ENCODE measurements around the gene AXIN1.

AXIN1 gene

DNA sequence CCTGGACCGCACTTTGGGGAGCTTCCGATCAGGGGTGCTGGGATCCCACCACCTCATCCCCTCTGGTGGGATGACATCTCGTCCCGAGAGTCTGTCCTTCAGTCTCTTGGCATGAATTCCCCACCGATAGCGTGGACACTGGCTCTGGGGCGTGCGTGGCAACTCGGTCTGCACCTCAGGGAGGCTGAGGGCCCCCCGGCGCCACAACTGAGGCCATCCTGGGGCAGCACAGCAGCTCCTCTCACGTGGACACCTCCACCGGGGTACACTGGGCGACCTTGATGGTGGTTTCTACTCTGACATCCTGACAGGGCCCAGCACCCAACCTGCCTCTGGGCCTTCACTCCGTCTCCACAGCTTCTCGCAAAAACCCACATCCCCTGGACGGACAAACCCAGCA, 61.0 kb downstream of the AXIN1 start:
- no peak for DNase-seq

DNA sequence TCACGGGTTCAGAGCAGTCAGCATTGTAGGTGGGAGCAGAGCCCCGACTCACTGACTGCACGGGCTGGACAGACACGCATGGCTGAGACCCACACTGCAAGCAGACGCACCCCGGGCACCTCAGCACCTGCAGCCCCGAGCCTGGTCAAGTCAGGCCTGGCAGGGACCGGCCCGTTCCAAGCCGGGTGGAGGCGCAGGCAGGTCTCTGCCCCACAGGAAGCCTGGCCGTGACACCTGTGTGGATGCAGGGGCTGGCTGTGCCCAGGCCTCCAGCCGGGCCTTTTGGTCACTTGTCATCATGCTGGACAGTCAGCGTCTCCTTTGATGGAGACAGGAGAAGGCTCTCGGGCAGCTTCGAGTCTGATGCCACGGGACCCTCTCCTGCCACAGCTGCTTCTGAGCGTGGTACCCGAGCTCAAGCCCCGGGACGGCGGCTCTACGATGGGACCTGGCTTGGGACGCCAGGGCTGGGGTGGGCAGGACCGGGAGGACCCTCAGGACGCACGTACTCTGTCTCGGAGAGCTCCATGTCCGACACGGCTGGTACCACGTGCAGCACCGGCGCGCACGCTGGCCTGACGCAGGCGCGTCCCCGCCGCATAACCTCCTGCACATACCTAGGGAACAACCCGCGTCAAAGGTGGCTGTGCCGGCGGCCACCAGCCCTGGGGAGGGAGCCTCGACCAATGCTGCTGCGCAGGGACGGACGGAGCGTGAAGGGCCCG, 61.7 kb downstream of the AXIN1 start:
- DNase-seq = no peak
- in situ Hi-C loops (cut with MboI; ENCODE audit: low pct_unique_long_range_greater_than_20kb, low sequenced_read_pairs) = no loop called here

More for the DNA sequence above, 61.0 kb downstream of the AXIN1 start:
- in situ Hi-C loops (cut with MboI; ENCODE audit: low pct_unique_long_range_greater_than_20kb, low sequenced_read_pairs) = no loop called here

DNA sequence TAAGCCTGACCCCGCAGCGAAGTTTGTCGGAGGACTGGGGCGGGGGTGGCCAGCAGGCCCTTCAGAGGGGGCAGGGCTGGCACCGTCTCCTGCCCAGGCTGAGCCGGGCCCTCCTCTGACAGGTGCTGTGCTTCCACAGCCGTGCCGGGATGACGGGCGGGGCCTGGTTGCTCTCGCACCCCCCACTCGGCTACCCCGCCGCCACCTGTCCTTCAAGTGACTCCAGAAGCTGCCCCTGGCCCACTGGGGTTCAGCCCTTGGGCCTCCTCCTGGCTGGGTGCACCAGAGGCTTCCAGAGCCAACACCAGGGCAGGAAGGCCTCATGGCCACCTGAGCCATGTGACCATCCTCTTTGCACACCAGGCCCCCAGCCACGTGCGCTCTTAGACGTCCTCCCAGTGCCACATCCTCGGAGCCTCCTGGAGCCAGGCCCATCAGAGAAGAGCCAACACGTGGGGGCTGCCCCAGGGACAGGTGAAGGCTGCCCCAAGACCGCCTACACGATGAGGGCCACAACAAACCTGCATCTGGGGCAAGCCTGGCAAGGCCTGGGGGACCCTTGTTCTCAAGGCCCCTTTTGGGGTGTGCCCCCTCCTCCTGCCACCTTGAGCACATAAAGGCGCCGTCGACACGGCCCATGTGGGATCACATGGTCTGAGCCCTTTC, 62.4 kb downstream of the AXIN1 start:
- in situ Hi-C loops (cut with MboI; ENCODE audit: low pct_unique_long_range_greater_than_20kb, low sequenced_read_pairs) = no loop called here
- DNase-seq = no peak

DNA sequence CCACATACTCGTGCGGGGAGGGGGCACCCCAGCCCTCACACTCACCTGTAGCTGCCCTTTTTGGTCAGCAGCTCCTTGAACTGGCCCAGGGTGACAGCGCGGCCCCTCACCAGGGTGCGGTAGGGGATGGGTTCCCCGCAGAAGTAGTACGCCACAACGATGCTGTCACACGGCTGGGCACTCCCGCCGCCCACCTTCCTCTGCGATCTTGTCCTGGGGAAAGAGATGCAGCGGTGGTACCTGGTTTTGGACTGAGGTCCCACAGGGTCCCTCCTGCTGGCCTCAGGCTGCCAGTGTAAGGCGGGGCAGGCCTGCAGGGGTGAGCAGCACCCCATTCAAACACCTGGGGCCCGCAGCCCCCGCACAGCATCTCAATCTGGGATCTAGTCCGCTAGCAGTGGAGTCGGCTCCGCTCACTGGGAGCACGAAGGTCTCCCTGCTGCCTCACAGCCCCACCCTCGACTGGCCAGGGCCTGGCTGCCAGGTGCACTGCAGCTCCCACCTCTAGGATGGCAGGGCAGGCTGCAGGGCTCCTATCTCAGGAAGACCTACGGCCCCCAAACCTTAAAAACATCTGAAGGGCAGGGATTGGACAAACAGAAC, 63.0 kb downstream of the AXIN1 start:
- DNase-seq = no peak
- in situ Hi-C loops (cut with MboI; ENCODE audit: low pct_unique_long_range_greater_than_20kb, low sequenced_read_pairs) = no loop called here

DNA sequence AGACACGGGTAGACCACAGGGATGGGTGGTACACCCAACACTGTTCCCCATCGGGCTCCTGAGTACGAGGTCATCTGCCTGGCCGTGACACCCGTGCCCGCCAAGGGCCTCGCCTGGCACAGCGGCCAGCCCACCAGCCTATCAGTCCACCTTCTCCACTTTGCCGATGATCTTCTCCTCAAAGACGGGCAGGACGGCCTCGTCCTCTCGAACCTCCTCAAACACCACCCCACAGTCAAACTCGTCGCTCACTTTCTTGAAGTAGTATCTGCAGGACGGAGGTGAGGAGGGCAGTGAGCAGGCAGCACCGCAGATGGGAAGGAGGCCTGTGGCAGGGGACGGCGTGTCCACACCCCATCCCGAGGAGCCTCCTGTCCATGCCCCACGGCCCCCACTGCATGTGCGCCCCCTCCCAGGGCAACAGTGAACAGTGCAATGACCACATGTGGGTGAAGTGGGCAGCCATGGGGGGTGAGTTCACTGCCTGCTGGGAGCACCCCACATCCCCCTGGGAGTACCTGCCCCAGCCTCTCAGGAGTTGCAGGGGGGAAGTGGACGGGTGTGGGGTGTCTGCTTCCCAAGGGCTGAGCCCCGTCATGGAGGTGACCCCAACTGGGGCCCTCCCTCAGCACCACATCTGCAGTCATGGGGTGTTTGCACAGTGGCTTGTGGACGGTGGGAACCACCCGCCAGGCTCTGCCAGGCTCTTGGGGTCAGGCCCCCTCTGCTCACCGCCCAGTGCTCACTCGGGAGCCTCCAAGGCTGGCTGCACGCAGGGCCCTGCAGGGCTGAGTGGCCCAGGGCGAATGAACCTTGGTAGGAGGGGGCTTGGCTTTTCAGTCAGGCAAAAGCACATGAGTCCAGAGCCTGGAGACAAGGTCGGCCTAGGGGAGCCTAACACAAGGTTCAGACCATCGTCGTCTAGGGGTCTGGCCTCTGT, 64.3 kb downstream of the AXIN1 start:
- in situ Hi-C loops (cut with MboI; ENCODE audit: low pct_unique_long_range_greater_than_20kb, low sequenced_read_pairs) = no loop called here
- DNase-seq = no peak

DNA sequence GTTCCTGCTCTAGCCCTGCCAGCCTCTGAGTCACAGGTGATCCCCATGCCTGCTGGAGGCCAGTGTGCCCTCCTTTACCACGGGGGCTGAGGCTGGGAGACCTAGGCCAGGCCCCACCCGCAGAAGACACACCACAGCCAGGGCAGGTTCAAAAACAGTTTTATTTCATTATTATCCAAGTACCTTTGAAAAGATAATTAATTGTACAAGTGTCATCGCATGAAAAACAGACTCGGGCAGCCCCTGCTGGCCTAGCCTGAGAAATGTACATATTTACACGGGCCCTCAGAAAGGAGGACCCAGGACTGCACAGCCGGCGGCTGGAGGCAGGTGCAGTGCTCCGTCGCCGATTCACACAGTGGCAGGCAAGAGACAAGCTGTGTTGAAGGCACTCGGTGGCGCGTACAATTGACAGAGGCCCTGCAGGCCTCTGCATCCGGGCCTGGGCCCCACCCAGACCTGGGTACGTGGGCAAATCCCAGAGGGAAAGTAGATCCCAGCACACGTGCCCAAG, 65.2 kb downstream of the AXIN1 start:
- in situ Hi-C loops (cut with MboI; ENCODE audit: low pct_unique_long_range_greater_than_20kb, low sequenced_read_pairs) = no loop called here
- DNase-seq = no peak

DNA sequence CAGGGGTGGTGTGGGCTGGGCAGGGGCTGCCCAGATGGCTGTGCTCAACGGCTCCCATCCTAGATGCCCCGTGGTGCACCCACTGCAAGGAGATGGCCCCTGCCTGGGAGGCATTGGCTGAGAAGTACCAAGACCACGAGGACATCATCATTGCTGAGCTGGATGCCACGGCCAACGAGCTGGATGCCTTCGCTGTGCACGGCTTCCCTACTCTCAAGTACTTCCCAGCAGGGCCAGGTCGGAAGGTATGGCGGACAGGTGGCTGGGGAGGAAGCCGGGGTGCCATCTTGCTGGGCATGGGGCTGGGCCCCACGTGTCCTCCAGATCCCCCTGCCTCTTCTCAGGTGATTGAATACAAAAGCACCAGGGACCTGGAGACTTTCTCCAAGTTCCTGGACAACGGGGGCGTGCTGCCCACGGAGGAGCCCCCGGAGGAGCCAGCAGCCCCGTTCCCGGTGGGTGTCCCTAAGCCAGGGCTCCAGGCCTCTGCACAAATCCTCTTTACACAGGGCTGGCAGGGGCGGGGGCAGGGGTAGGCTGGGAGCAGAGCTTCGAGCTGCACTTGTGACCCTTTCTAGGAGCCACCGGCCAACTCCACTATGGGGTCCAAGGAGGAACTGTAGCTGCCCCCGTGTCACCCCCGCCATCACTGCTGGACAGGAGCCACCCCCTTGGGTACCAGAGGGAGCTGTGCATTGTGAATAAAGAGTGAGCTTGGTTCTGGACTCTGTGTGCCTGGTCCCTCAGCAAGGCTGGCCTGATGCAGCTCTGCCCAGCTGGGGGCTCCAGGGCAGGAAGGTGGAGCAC, 65.8 kb downstream of the AXIN1 start:
- in situ Hi-C loops (cut with MboI; ENCODE audit: low pct_unique_long_range_greater_than_20kb, low sequenced_read_pairs) = no loop called here
- DNase-seq = no peak

DNA sequence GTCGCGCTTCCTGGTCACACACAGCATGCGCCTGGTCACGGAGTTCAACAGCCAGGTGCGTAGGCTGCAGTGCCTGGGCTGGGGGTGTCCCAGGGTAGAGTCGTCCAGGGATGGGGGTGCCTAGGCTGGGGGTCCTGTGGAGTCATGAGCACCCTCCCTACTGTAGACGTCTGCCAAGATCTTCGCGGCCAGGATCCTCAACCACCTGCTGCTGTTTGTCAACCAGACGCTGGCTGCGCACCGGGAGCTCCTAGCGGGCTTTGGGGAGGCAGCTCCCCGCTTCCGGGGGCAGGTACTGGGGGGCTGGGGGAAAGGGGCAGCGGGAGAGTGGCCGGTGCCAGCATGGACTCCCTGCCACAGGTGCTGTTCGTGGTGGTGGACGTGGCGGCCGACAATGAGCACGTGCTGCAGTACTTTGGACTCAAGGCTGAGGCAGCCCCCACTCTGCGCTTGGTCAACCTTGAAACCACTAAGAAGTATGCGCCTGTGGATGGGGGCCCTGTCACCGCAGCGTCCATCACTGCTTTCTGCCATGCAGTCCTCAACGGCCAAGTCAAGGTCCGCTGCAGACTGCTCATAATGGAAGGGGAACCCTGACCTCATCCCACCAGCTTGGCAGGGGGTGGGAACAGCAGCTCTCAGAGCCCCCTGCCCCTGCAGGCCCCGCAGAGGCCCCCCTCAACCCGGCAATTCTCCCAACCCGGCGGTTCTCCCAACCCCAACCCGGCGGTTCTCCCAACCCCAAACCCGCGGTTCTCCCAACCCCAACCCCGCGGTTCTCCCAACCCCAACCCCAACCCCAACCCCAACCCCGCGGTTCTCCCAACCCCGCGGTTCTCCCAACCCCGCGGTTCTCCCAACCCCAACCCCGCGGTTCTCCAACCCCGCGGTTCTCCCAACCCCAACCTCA, 67.1 kb downstream of the AXIN1 start:
- in situ Hi-C loops (cut with MboI; ENCODE audit: low pct_unique_long_range_greater_than_20kb, low sequenced_read_pairs) = no loop called here
- no peak for DNase-seq

DNA sequence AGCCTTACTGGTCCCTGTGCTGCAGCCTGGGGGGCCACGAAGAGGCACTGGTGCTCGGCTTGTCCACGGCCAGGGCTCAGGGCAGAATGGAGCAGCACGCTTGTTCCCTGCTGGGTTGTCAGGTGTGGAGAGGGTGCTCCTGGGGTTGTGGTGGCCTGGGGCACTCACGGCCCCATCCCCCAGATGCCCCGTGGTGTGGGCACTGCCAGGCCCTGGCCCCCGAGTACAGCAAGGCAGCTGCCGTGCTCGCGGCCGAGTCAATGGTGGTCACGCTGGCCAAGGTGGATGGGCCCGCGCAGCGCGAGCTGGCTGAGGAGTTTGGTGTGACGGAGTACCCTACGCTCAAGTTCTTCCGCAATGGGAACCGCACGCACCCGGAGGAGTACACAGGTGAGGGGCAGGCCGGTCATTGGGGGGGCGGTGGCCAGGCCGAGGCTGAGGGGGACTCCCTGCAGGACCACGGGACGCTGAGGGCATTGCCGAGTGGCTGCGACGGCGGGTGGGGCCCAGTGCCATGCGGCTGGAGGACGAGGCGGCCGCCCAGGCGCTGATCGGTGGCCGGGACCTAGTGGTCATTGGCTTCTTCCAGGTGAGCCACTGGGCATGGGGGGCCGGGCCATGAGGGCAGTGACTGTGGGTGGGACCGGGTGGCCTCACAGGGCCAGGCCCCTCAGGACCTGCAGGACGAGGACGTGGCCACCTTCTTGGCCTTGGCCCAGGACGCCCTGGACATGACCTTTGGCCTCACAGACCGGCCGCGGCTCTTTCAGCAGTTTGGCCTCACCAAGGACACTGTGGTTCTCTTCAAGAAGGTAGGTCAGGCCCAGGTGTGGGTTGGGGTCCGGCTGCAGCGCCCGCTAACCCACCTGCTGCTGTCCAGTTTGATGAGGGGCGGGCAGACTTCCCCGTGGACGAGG, 68.1 kb downstream of the AXIN1 start:
- in situ Hi-C loops (cut with MboI; ENCODE audit: low pct_unique_long_range_greater_than_20kb, low sequenced_read_pairs) = no loop called here
- no peak for DNase-seq

DNA sequence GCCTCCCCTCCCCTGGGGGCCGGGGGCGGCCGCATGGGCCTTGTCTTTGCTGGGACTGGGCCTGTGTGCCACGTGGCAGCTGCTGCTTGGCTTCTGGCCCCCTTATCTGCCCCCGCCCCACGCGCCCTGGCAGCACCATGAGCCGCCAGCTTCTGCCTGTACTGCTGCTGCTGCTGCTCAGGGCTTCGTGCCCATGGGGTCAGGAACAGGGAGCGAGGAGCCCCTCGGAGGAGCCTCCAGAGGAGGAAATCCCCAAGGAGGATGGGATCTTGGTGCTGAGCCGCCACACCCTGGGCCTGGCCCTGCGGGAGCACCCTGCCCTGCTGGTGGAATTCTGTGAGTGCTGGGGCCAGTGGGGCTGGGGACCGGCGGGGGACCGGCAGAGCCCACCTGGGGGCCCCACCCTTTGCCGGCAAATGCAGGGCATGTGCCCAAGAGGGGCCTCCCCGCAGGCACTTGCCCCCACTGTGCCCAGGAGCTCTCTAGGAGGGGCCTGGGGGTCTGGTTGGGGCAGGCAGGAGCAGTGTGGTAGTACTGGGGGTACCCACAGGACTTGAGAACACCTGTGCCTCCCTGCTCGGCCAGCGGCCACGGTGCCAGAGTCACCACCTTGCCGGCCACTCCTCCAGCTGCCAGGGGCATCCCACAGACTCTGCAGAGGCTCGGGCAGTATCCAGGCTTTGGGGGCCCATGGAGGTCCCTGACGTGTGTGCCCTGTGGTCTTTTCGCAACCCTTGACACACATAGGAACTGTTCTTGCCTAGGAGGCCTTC, 69.3 kb downstream of the AXIN1 start, which contains the start of gene PDIA2:
Gene PDIA2, plus strand, starts transcription at position 132 of the 773 bp plus-strand sequence. Its CDS starts 6 bp downstream, at position 138.
- in situ Hi-C loops (cut with MboI; ENCODE audit: low pct_unique_long_range_greater_than_20kb, low sequenced_read_pairs) = no loop called here

DNA sequence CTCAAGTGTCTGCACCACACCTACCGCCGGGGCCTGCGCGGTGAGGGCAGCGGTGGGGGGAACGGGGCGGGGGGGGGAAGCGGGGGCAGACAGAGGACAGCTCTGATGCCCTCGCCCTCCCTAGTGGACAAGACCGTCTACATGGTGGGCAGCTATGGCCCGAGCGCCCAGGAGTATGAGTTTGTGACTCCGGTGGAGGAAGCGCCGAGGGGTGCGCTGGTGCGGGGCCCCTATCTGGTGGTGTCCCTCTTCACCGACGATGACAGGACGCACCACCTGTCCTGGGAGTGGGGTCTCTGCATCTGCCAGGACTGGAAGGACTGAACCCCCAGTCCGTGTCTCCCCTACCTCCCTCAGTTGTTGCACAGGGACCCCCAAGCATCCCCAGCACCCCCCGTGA, 70.0 kb downstream of the AXIN1 start:
- no peak for DNase-seq
- in situ Hi-C loops (cut with MboI; ENCODE audit: low pct_unique_long_range_greater_than_20kb, low sequenced_read_pairs) = no loop called here

More for the DNA sequence above, 69.3 kb downstream of the AXIN1 start, which contains the start of gene PDIA2:
- no peak for DNase-seq

DNA sequence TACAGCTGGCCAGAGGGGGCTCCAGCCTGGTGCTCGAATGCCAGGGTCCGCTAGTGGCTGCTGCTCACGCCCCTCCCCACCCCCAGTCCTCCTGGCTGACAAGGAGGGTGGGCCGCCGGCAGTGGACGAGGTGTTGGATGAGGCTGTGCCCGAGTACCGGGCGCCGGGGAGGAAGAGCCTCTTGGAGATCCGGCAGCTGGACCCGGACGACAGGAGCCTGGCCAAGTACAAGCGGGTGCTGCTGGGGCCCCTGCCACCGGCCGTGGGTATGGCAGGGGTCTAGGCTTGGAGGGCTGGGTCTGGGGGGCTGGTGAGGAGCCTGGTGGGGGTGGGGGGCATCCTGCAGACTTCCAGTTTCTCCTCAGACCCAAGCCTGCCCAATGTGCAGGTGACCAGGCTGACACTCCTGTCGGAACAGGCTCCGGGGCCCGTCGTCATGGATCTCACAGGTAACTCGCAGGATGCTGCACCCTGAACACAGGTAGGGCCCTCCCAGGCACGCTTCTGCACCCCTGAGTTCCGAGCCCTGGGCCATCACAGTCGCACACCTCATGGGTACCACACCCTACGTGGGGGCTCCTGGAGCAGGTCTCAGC, 70.8 kb downstream of the AXIN1 start:
- no peak for DNase-seq
- in situ Hi-C loops (cut with MboI; ENCODE audit: low pct_unique_long_range_greater_than_20kb, low sequenced_read_pairs) = no loop called here

DNA sequence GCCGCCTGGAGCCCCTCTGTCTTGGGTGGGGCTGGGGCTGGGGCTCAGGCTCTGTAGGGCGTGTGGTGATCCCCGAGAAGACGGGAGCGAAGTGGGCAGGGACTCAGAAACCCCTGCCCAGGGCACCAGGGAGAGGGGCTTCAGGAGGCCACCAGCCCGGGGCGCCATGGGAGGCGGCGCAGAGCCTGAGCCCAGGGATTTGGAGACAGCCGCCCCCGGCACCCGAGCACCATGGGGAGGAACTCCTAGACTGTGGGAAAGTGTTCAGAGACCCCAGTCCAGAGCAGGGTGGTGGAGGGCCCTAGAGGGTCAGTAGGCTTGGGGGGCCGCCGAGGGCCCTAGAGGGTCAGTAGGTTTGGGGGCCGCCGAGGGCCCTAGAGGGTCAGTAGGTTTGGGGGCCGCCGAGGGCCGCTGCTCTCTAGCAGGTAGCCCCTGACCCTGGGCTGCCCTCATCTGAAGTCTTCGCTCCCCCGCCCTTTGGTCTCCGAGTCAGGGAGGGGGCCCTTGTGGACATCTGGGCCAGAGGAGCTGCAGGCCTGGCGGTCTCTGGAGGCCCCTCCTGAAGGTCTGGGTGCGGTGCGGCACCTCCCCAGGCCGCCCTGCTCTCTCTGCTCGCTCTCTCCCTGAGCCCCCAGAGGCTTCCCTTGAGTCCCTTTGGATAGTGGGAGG, 71.4 kb downstream of the AXIN1 start:
- DNase-seq = no peak
- in situ Hi-C loops (cut with MboI; ENCODE audit: low pct_unique_long_range_greater_than_20kb, low sequenced_read_pairs) = no loop called here

DNA sequence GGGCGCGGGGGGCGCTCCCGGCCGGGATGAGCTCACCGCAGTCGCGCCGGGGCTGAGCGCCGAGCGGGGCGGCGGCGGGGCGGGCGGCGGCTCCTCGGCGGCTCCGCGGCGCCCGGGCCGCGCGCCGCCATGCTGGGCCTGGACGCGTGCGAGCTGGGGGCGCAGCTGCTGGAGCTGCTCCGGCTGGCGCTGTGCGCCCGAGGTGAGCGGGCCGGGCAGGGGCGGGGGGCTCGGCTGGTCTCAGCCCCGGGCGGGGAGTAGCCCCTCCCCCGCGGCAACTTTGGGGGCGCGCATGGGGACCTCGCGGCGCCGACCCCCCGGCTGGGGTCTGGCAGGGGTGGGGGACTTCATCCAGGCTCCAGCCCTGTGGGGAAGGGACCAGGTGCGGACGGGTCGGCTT, 72.0 kb downstream of the AXIN1 start, which contains the start of gene ARHGDIG:
Gene ARHGDIG, plus strand, starts transcription at position 40 of the 400 bp plus-strand sequence. Its CDS starts 90 bp downstream, at position 130.
- in situ Hi-C loops (cut with MboI; ENCODE audit: low pct_unique_long_range_greater_than_20kb, low sequenced_read_pairs) = no loop called here
- DNase-seq = no peak

DNA sequence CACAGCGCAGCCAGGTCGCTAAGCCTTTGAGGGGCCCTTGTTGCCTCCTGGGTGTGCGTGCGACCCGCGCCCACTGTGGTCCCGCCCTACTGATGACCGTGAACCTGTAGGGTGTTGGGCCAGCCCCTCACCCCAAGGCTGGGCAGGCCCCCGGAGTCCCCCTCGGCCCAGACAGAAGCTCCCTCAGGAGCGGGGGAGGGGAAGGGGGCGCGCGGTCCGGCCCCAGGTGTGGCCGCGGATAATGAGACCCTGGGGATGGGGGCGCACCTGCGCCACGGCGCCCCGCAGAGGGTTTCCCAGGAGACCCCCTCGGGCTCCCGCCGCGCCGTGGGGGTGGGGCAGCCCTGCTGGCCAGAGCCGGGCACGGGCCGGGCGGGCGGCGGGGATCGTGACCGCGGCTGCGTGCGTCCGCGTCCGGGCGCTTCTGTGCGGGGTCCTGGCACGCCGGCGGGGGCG, 72.5 kb downstream of the AXIN1 start:
- no peak for DNase-seq
- in situ Hi-C loops (cut with MboI; ENCODE audit: low pct_unique_long_range_greater_than_20kb, low sequenced_read_pairs) = no loop called here

Data from KBM-7 (cell line).